SU-DHL-6 (cell line): Measurements from ENCODE around the gene TUFT1.

ENCODE experiments used
- H2AFZ ChIP-seq: fragments of 200-600 bp; sonication (generic); 2 replicates; pipeline ENCODE4 v1.6.1; 2014; ENCODE audit warnings: low read depth, mild to moderate bottlenecking, moderate library complexity, mixed read lengths, antibody characterized with exemption, low read length; ENCODE audit not compliant: severe bottlenecking
- H3F3A ChIP-seq: fragments of 200-600 bp; shearing (Covaris generic); 2 replicates; pipeline ENCODE4 v1.6.0; 2016; ENCODE audit warnings: antibody characterized with exemption, mild to moderate bottlenecking; ENCODE audit not compliant: insufficient read depth
- H3K27ac ChIP-seq: fragments of 200-600 bp; sonication (generic); 2 replicates; pipeline ENCODE4 v1.5.1; 2016; ENCODE audit warnings: low read depth, mild to moderate bottlenecking, low read length, moderate library complexity, mixed read lengths
- H3K27me3 ChIP-seq: fragments of 200-600 bp; sonication (generic), shearing (Covaris generic); 2 replicates; pipeline ENCODE4 v1.6.0; 2014; ENCODE audit warnings: mild to moderate bottlenecking, low read length
- H3K36me3 ChIP-seq: fragments of 200-600 bp; sonication (generic); 2 replicates; pipeline ENCODE4 v1.6.1; 2014; ENCODE audit warnings: mild to moderate bottlenecking, low read length, mixed read lengths
- H3K4me2 ChIP-seq: fragments of 300-600, 200-600 bp; shearing (Covaris generic), sonication (generic); 2 replicates; pipeline ENCODE4 v1.6.0; 2014; ENCODE audit warnings: low read length, low read depth, mild to moderate bottlenecking; ENCODE audit not compliant: poor library complexity, severe bottlenecking
- H3K4me3 ChIP-seq: fragments of 200-600 bp; sonication (generic); 2 replicates; pipeline ENCODE4 v1.5.1; 2014; ENCODE audit warnings: antibody characterized with exemption, low read length, mild to moderate bottlenecking, mixed read lengths; ENCODE audit not compliant: insufficient read depth, poor library complexity, severe bottlenecking
- H3K79me2 ChIP-seq: fragments of 200-600 bp; sonication (generic); 2 replicates; pipeline ENCODE4 v1.6.1; 2014; ENCODE audit warnings: mild to moderate bottlenecking, low read length, moderate library complexity; ENCODE audit not compliant: insufficient read depth
- H3K9ac ChIP-seq: fragments of 200-600 bp; sonication (generic); 2 replicates; pipeline ENCODE4 v1.7.0; 2014; ENCODE audit warnings: mild to moderate bottlenecking, low read length
- H3K9me2 ChIP-seq: fragments of 200-600 bp; sonication (generic); replicated peaks from 2 replicates; pipeline ENCODE4 v1.6.1; 2014; ENCODE audit warnings: low read length; ENCODE audit not compliant: insufficient read depth
- H3K9me3 ChIP-seq: fragments of 200-600 bp; sonication (generic); 2 replicates; pipeline ENCODE4 v1.6.1; 2014; ENCODE audit warnings: low read length, mixed read lengths; ENCODE audit not compliant: insufficient read depth
- H4K20me1 ChIP-seq: fragments of 200-600 bp; sonication (generic); 2 replicates; pipeline ENCODE4 v1.6.1; 2014; ENCODE audit warnings: low read depth, mild to moderate bottlenecking, antibody characterized with exemption, low read length, moderate library complexity, mixed read lengths
- CTCF ChIP-seq: fragments of 200-600 bp; sonication (generic); IDR thresholded peaks from one replicate; pipeline ENCODE4 v1.5.1; 2017; ENCODE audit warnings: antibody characterized with exemption, mild to moderate bottlenecking, low read length, moderate library complexity; ENCODE audit not compliant: insufficient read depth, poor library complexity, severe bottlenecking
- EZH2phosphoT487 ChIP-seq: fragments of 200-600 bp; sonication (generic), shearing (Covaris generic); conservative IDR thresholded peaks from 2 replicates; pipeline ENCODE4 v1.6.1; 2018; ENCODE audit warnings: mild to moderate bottlenecking, antibody characterized with exemption, low read length, moderate library complexity, mixed read lengths

The TUFT1 gene

DNA sequence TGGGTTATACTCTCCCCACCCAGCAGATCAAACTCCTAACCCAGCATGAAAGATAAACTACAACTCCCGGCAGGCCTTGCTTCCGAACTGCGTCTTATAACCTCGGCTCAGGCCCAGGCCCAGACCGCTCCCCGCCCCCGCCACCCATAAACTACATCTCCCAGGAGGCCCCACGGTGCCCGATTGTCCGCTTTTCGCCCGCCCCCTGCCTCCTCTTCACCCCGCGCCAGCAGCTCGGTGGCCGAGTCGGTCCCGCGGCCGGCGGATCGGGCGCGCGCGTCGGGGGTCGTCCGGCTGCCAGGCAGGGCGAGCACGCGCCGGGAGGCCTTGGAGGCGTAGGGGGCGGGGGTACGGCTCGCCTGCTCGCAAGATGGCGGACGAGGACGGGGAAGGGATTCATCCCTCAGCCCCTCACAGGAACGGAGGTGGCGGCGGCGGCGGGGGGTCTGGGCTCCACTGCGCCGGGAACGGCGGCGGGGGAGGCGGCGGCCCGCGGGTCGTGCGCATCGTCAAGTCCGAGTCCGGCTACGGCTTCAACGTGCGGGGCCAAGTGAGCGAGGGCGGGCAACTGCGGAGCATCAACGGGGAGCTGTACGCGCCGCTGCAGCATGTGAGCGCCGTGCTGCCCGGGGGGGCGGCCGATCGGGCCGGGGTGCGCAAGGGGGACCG, 71.9 kb downstream of the TUFT1 start, which contains the start of gene SNX27:
SNX27 (plus strand) TSS at position 219 of the 669 bp plus-strand sequence; CDS start at position 371, 152 bp downstream.
- no peaks in the 10 kb centered on the region for H3K36me3 ChIP-seq
- peaks cover 24% of the 10 kb centered on the region; the same call in 1 of the 2 replicates for H3K79me2 ChIP-seq
- no peaks in the 10 kb centered on the region for H3K27me3 ChIP-seq
- no peaks in the 10 kb centered on the region for H3F3A ChIP-seq
- H3K27ac ChIP-seq: peak within 1 kb of the TSS; percentile 38; the same call in 1 of the 2 replicates
- H3K4me3 ChIP-seq: peak within 1 kb of the TSS; percentile 96
- no peaks in the 10 kb centered on the region for H3K9me2 ChIP-seq
- H3K9me3 ChIP-seq: no peaks in the 10 kb centered on the region
- no peaks in the 10 kb centered on the region for H4K20me1 ChIP-seq
- H3K9ac ChIP-seq: peak within 1 kb of the TSS; percentile 78
- TF ChIP-seq CTCF (no peak), EZH2phosphoT487 (no peak)
- peak within 1 kb of the TSS; percentile 73 for H2AFZ ChIP-seq
- peak within 1 kb of the TSS; percentile 76 for H3K4me2 ChIP-seq

DNA sequence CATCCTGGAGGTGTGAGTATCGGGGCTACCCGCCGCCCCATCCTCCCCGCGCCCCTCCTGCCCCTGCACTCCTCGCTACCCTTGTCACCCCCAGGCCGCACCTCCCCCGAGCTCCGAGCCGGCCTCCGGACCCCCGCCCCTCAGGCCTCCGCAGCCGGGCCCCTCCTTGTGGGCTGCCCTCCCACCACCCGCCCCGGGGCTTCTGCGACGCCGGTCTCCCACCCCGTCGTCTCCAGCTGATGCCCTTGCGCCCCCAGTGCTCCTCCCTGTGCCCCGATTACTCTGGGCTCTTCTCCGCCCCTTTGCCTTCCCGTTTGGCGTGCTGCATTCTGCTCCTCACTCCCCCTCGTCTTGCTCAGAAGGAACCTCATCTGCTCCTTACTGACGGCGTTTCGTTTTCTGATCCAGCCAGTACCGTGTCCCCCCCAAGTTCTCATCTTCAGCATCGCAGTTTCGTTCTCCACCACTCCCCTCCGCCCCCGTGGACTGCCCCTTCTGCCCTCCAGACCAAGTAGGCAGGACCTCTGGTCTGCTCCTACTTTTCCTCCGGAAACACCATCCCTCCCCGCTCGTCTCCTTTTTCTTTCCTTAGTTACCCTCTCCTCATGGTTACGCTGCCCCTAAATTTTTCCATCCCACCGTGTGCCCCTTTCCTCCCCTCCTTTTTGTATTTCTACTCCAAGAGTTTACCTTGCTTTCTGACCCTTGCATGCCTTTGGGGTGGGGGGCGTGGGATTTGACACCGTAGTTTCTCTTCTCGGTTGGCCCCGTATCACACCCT, 72.6 kb downstream of the TUFT1 start:
- no peak for TF ChIP-seq EZH2phosphoT487
- no peak for TF ChIP-seq CTCF
- Histone ChIP-seq H3K9me3 (no peaks in the 10 kb centered on the region), H3K36me3 (no peaks in the 10 kb centered on the region), H3K4me2 (peak overlapping the region; percentile 76), H3F3A (no peaks in the 10 kb centered on the region), H2AFZ (peak overlapping the region; percentile 73), H3K27me3 (no peaks in the 10 kb centered on the region), H3K27ac (no peak overlapping the region), H3K9ac (peak overlapping the region; percentile 78), H3K9me2 (no peaks in the 10 kb centered on the region), H4K20me1 (no peaks in the 10 kb centered on the region), H3K79me2 (peaks cover 24% of the 10 kb centered on the region; the same call in 1 of the 2 replicates), H3K4me3 (peak overlapping the region; percentile 96)

- Histone ChIP-seq H3K9me2 (no peaks in the 10 kb centered on the region), H3K27me3 (no peaks in the 10 kb centered on the region), H3K27ac (no peak overlapping the region), H3F3A (no peaks in the 10 kb centered on the region), H4K20me1 (no peaks in the 10 kb centered on the region), H3K4me3 (peak overlapping the region; percentile 96), H2AFZ (no peak overlapping the region), H3K36me3 (no peaks in the 10 kb centered on the region), H3K79me2 (peaks cover 30% of the 10 kb centered on the region), H3K9ac (peak overlapping the region; percentile 78), H3K4me2 (peak overlapping the region; percentile 76), H3K9me3 (no peaks in the 10 kb centered on the region)
- TF ChIP-seq CTCF: no peak
- TF ChIP-seq EZH2phosphoT487: no peak
Measured at GRCh38 chr1:151613282-151613780, 73.2 kb downstream of the TUFT1 start.
